ENCODE results near the gene REM2.
A peak's percentile ranks its signal among the peaks of the same experiment; 100 is the strongest.
"Not testable (repeated sequence)": the region's sequence is repeated elsewhere in the genome, so short reads cannot be mapped to it uniquely, and the experiment has no call there.

Gene REM2

DNA sequence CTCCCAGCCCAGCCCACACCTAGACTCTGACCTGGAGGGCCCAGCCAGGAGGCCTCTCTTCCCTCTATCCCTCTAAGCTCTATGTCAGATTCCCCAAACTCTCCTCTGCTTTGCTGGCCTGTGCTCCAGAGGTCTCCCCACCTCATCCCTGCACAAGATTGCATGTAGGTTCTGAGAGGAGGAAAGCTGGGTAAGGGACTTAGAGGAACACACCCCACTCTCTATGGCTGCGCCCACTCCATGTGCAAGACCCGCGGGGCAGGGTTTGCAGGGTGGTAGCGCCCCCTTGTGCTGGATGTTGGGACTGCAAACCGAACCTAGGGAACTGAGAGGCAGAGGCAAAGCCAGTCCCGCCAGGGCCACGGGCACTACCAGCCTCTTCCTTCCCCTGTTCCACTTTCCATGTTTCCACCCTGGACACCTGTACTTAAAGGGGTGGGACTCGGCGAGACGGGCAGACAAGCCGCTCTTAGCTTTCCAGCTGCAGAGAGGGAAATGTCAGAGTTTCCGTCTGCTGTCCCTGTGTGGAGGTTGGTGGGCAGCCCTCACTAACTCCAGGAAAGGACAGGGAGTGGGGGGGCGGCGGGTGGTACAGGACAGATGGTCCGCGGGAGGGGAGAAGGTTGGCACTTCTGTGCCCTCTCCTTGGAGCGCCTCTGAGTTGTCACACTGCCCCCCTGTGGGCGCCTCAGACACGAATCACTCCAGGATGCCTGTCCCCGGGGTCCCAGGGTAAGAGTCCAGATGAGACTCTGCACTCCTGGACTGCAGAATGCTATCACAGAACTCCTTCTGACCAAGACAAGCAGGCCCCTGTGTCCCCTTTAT lies 29.9 kb upstream of the REM2 start:
- peak overlapping the region; percentile 23 for H2AFZ ChIP-seq (ENCODE audit: low read depth, low read length)
- peaks cover 13% of the 10 kb centered on the region for H3K4me1 ChIP-seq (ENCODE audit: insufficient read depth, low read length)
- H3K27me3 ChIP-seq (ENCODE audit: insufficient read depth, low read length), result no peaks in the 10 kb centered on the region
- peaks cover 1% of the 10 kb centered on the region for H3K9me3 ChIP-seq (ENCODE audit: low read length)
- H3K36me3 ChIP-seq (ENCODE audit: insufficient read depth, low read length), result no peaks in the 10 kb centered on the region
- peak overlapping the region; percentile 3 for H3K4me3 ChIP-seq (ENCODE audit: low read length)

DNA sequence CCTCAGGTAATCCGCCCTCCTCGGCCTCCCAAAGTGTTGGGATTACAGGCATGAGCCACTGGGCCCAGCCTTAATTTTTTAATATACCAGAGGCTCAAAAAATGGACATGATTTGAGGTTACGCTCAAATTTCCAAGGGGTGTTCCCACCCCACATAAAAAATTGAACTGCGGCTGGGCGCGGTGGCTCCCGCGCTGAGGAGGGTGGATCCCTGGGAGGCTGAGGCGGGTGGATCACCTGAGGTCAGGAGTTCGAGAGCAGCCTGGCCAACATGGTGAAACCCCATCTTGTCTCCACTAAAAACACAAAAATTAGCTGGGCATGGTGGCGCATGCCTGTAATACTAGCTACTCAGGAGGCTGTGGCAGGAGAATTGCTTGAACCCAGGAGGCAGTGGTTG lies 28.7 kb upstream of the REM2 start:
- H3K9me3 ChIP-seq (ENCODE audit: low read length); H3K4me3 ChIP-seq (ENCODE audit: low read length); H3K27me3 ChIP-seq (ENCODE audit: insufficient read depth, low read length); H3K4me1 ChIP-seq (ENCODE audit: insufficient read depth, low read length); H2AFZ ChIP-seq (ENCODE audit: low read depth, low read length); H3K36me3 ChIP-seq (ENCODE audit: insufficient read depth, low read length): not testable (repeated sequence)

DNA sequence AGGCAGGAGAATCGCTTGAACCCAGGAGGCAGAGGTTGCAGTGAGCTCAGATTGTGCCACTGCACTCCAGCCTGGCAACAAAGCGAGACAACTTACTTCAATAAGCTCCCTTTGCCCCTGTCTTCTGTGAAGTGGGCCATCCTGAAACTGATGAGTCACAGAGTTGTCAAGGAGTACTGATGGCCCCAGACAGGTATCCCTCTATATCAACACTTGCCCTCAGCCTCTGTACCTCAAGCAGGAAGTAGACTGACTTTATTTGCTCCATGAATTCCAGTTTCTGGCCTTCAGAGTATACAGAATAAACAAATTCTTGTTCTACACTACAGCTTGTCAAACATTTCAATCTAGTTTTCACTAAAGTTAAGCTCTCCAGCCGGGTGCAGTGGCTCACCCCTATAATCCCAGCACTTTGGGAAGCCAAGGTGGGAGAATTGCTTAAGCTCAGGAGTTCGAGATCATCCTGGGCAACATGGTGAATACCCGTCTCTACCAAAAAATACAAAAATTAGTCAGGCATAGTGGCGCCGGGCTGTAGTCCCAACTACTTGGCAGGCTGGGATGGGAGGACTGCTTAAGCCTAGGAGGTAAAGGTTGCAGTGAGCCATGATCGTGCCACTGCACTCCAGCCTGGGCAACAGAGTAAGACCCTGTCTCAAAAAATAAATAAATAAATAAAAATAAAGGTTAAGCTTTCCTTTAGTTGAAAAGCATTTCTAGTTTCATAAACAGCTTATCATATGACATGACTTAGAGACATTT lies 27.9 kb upstream of the REM2 start:
- no peaks in the 10 kb centered on the region for H3K27me3 ChIP-seq (ENCODE audit: insufficient read depth, low read length)
- H2AFZ ChIP-seq (ENCODE audit: low read depth, low read length), result no peak overlapping the region
- no peaks in the 10 kb centered on the region for H3K36me3 ChIP-seq (ENCODE audit: insufficient read depth, low read length)
- H3K9me3 ChIP-seq (ENCODE audit: low read length), result peaks cover 1% of the 10 kb centered on the region
- H3K4me1 ChIP-seq (ENCODE audit: insufficient read depth, low read length), result peaks cover 2% of the 10 kb centered on the region
- no peak overlapping the region for H3K4me3 ChIP-seq (ENCODE audit: low read length)

DNA sequence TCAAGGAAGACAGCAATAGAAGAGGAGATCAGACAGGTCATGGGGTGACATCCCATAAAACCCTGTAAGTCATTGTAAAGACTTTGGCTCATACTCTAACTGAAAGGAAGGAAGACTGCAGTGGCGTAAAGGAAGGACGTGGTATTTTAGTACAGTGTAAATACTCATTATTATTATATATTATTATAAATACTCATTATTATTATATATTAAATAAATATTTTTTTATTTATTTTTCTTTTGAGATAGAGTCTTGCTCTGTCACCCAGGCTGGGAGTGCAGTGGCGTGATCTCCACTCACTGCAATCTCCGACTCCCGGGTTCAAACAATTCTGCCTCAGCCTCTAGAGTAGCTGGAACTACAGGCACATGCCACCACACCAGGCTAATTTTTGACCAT lies 26.6 kb upstream of the REM2 start:
- no peaks in the 10 kb centered on the region for H3K27me3 ChIP-seq (ENCODE audit: insufficient read depth, low read length)
- H2AFZ ChIP-seq (ENCODE audit: low read depth, low read length), result no peak overlapping the region
- H3K4me3 ChIP-seq (ENCODE audit: low read length), result no peak overlapping the region
- H3K9me3 ChIP-seq (ENCODE audit: low read length), result peaks cover 1% of the 10 kb centered on the region
- H3K4me1 ChIP-seq (ENCODE audit: insufficient read depth, low read length), result peaks cover 2% of the 10 kb centered on the region
- H3K36me3 ChIP-seq (ENCODE audit: insufficient read depth, low read length), result no peaks in the 10 kb centered on the region

DNA sequence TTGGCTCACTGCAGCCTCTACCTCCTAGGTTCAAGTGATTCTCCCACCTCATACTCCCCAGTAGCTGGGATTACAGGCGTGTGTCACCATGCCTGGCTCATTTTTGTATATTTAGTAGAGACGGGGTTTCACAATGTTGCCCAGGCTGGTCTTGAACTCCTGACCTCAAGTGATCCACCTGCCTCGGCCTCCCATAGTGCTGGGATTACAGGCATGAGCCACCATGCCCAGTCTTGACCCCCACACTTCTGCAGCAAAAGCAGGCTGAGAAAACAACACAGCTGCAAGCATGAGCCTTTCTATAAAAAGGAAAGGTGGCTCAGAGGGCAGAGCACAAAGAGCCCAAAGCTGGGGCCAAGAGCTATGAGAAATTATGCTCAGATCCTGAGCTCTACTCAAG lies 22.6 kb upstream of the REM2 start:
- H3K36me3 ChIP-seq (ENCODE audit: insufficient read depth, low read length); H3K4me1 ChIP-seq (ENCODE audit: insufficient read depth, low read length); H3K4me3 ChIP-seq (ENCODE audit: low read length); H3K9me3 ChIP-seq (ENCODE audit: low read length); H2AFZ ChIP-seq (ENCODE audit: low read depth, low read length); H3K27me3 ChIP-seq (ENCODE audit: insufficient read depth, low read length): not testable (repeated sequence)

DNA sequence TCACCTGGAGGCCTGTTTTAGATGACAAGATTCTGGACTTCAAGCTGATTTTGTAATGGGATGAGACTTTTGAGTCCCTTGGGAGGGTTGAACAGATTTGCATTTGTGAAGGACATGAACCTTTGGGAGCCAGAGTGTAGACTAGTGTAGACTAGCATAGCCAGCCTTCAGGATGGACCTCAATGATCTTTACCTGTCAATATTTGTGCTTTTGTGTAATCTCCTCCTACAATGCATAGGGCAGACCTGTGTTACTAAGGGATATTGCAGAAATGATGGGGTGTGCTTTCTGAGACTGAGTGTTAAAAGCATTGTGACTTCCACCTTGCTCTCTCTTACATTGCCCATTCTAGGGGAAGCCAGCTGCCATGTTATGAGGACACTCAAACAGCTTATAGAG lies 21.4 kb upstream of the REM2 start:
- Histone ChIP-seq H3K27me3 (ENCODE audit: insufficient read depth, low read length) (no peaks in the 10 kb centered on the region), H2AFZ (ENCODE audit: low read depth, low read length) (no peak overlapping the region), H3K4me1 (ENCODE audit: insufficient read depth, low read length) (no peaks in the 10 kb centered on the region), H3K4me3 (ENCODE audit: low read length) (no peak overlapping the region), H3K9me3 (ENCODE audit: low read length) (peaks cover 5% of the 10 kb centered on the region), H3K36me3 (ENCODE audit: insufficient read depth, low read length) (no peaks in the 10 kb centered on the region)

DNA sequence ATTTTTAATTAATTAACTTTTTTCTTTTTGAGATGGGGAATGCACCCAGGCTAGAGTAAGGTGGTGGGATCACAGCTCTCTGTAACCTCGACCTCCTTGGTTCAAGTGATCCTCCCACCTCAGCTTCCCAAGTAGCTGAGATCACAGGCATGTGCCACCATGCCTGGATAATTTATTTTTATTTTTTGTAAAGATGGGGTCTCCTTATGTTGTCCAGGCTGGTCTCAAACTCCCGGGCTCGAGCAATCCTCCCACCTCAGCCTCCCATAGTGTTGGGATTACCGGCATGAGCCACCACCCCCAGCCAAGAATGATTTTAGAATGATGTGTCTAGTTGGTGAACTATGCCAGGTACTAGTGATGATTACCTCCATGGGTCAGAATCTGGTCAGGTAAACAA lies 18.0 kb upstream of the REM2 start:
- Histone ChIP-seq H3K9me3 (ENCODE audit: low read length) (peaks cover 3% of the 10 kb centered on the region), H3K4me1 (ENCODE audit: insufficient read depth, low read length) (no peaks in the 10 kb centered on the region), H2AFZ (ENCODE audit: low read depth, low read length) (no peak overlapping the region), H3K4me3 (ENCODE audit: low read length) (no peak overlapping the region), H3K27me3 (ENCODE audit: insufficient read depth, low read length) (no peaks in the 10 kb centered on the region), H3K36me3 (ENCODE audit: insufficient read depth, low read length) (no peaks in the 10 kb centered on the region)

DNA sequence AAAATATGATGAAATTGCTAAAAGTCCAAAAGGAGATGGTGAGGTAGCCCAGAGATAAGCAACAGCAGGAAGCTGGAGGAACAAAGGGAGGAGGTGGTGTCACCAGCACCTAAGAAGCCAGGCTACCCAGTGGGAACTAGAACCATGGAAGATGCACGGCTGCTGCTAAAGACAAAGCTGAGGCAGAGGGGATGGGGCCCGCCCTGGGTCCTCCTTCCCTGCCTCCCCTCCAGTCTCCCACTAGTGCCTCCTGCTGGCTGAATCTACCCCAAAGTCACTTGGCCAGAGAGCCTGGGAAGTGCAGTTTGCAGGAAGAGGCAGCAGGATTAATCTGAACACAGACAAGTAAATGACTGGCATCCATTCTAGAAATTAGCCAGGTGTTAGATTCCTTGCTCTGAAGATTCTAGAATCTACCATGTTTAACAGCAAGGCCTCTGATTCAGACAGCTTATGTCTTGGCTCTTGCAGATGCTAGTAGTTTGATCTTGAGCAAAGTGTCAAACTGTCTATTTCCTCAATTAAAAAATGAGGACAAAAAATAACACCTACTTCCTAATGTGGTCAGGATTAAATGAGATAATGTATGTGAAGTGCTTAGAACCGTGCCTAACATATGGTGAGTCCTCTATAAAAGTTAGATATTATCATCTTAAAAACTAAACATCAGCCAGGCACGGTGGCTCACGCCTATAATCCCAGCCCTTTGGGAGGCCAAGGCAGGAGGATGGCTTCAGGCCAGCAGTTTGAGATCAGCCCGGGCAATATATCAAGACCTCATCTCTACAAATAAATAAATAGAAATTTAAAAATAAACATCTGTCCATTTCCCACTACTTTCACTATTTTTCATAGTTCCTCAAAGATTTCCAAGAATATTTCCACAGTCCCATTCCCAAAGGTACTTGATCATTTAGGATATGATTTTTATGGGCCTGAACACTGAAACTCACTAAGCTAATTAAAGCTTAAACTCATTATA lies 17.3 kb upstream of the REM2 start:
- peaks cover 3% of the 10 kb centered on the region for H3K9me3 ChIP-seq (ENCODE audit: low read length)
- H3K4me1 ChIP-seq (ENCODE audit: insufficient read depth, low read length), result peaks cover 3% of the 10 kb centered on the region

DNA sequence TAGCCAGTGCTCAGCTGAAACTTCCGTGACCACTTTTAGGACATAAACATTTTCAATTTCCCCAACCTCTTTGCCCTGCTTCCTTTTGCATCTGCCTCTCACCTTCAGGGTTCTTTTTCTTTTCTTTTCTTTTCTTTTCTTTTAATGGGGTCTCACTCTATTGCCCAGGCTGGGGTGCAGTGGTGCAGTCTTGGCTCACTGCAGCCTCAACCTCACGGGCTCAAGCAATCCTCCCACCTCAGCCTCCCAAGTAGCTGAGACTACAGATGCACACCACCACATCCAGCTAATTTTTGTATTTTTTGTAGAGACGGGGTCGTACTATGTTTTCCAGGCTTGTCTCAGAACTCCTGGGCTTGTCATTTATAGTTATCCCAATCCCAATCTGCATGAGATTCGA lies 16.1 kb upstream of the REM2 start:
- Histone ChIP-seq H2AFZ (ENCODE audit: low read depth, low read length) (no peak overlapping the region), H3K36me3 (ENCODE audit: insufficient read depth, low read length) (no peaks in the 10 kb centered on the region), H3K9me3 (ENCODE audit: low read length) (peaks cover under 1% of the 10 kb centered on the region), H3K4me1 (ENCODE audit: insufficient read depth, low read length) (peaks cover 7% of the 10 kb centered on the region), H3K27me3 (ENCODE audit: insufficient read depth, low read length) (no peaks in the 10 kb centered on the region), H3K4me3 (ENCODE audit: low read length) (no peak overlapping the region)

More for the DNA sequence above, 17.3 kb upstream of the REM2 start:
- Histone ChIP-seq H3K27me3 (ENCODE audit: insufficient read depth, low read length) (no peaks in the 10 kb centered on the region), H3K4me3 (ENCODE audit: low read length) (no peak overlapping the region), H3K36me3 (ENCODE audit: insufficient read depth, low read length) (no peaks in the 10 kb centered on the region), H2AFZ (ENCODE audit: low read depth, low read length) (no peak overlapping the region)

DNA sequence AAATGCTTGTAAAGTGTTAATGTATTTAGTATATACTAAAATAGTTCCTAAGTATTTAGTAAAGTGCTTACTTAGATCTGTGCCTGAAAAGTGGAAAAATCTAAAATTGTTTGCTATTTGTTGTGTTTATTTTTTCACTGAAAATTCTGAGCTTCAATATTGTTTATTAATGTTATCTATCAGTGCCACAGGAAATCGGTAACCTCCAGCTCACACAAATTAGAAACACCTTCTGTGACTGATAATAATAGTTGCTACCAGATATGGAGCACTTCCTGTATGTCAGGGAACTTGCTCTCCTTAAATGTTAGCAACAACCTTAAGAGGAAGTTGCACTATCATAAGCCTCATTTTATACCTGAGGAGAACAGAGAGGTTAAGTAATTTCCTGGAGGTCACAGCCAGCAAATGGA lies 12.2 kb upstream of the REM2 start:
- peak overlapping the region; percentile 44 for H2AFZ ChIP-seq (ENCODE audit: low read depth, low read length)
- peaks cover 11% of the 10 kb centered on the region for H3K4me1 ChIP-seq (ENCODE audit: insufficient read depth, low read length)
- H3K4me3 ChIP-seq (ENCODE audit: low read length), result peak overlapping the region; percentile 55
- H3K27me3 ChIP-seq (ENCODE audit: insufficient read depth, low read length), result no peaks in the 10 kb centered on the region
- no peaks in the 10 kb centered on the region for H3K9me3 ChIP-seq (ENCODE audit: low read length)
- peaks cover 10% of the 10 kb centered on the region for H3K36me3 ChIP-seq (ENCODE audit: insufficient read depth, low read length)

DNA sequence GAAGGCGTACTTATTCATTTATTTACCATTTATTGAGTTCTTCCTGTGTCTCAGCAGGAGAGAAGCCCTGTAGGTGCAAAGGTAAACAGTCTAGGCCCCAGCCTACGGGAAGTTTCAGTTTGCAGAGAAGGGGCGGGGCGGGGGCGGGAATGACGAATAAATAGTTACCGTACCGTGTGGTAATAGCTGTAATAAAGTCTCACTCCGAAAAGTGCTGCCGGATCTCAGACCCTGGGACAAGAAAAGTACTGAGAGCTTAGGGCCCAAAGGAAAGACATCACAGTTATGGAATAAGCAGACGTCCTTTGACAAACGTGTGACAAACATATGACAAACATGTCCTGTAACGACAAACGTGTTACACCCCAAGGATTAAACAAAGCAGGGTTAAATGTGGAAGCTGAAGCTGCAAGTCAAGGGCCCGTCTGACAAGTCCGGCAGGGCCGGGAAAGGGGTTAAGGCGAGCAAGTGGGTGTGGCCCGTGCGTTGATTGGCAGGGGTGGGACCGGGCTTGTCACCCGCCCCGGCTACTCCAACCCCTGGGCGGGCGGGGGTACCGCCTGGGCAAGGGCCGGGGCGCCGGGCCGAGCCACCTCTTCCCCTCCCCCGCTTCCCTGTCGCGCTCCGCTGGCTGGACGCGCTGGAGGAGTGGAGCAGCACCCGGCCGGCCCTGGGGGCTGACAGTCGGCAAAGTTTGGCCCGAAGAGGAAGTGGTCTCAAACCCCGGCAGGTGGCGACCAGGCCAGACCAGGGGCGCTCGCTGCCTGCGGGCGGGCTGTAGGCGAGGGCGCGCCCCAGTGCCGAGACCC lies 11.6 kb upstream of the REM2 start, which contains the start of gene LRP10:
TSS of gene LRP10 (plus strand) at position 517 of the 809 bp plus-strand sequence. CDS start 564 bp downstream, outside the sequence.
- Histone ChIP-seq H3K4me3 (ENCODE audit: low read length) (peak within 1 kb of the TSS; percentile 55), H3K4me1 (ENCODE audit: insufficient read depth, low read length) (peaks cover 11% of the 10 kb centered on the region), H2AFZ (ENCODE audit: low read depth, low read length) (peak within 1 kb of the TSS; percentile 44), H3K9me3 (ENCODE audit: low read length) (no peaks in the 10 kb centered on the region), H3K27me3 (ENCODE audit: insufficient read depth, low read length) (no peaks in the 10 kb centered on the region), H3K36me3 (ENCODE audit: insufficient read depth, low read length) (peaks cover 16% of the 10 kb centered on the region)

Data from neuron (in vitro differentiated cells).